Colonic mucosa (tissue), 4 donors: Measurements from ENCODE around the gene USP7. TPM values are rescaled to one million over a fixed set of nuclear protein-coding genes. Genes with fewer than 3 reads are reported as not detected.

ENCODE experiments used
- DNase-seq: peaks from one replicate; pipeline ENCODE4 v3.0.0-alpha.2; 2020
- H3K27ac ChIP-seq: fragments of 200-600 bp; one replicate; pipeline ENCODE4 v1.8.0; 2021
- H3K27me3 ChIP-seq: fragments of 200-600 bp; one replicate; pipeline ENCODE4 v1.8.0; 2021
- H3K36me3 ChIP-seq: fragments of 200-600 bp; one replicate; pipeline ENCODE4 v1.8.0; 2021
- H3K4me1 ChIP-seq: fragments of 200-600 bp; one replicate; pipeline ENCODE4 v1.8.0; 2021; ENCODE audit warnings: mild to moderate bottlenecking
- H3K4me3 ChIP-seq: fragments of 200-600 bp; one replicate; pipeline ENCODE4 v1.8.0; 2021
- H3K9ac ChIP-seq, 2 donors: one replicate each; pipeline ENCODE4 v1.7.0; 2013; ENCODE audit warnings: control low read depth in 2 of 2, low read depth in 2 of 2, low read length in 2 of 2
- H3K9me3 ChIP-seq: fragments of 200-600 bp; one replicate; pipeline ENCODE4 v1.8.0; 2021
- CTCF ChIP-seq: fragments of 200-600 bp; IDR thresholded peaks from one replicate; pipeline ENCODE4 v1.8.0; 2022; ENCODE audit warnings: antibody characterized with exemption, mild to moderate bottlenecking
- intact Hi-C: fragments of 100-400 bp; cut with DNase I; formaldehyde crosslinking; loops from one replicate; pipeline ENCODE4 v1.14.1; 2022
- total RNA-seq, 2 donors: library from RNA; stranded (reverse); fragmentation: NEBNext Ultra II Directional in 1 of 2; extraction: Animal tissue kit (Norgen Biotek cat#: 25700) in 1 of 2; gene quantifications; one replicate each; pipeline ENCODE4 v1.2.1, GENCODE V29; 2021
- donor health status: healthy.
- donor health status: DM: no; HTN: no; CAD: no.
- donor health status: DM: no; HTN: no; CAD: no.

The USP7 gene
- total RNA-seq, 2 donors from 2014 or later = 147 to 176 TPM

GRCh38 chr16:8956265-8957062, 7.2 kb downstream of the USP7 start:
- Histone ChIP-seq H3K4me3 (no peak overlapping the region), H3K9me3 (no peaks in the 10 kb centered on the region), H3K9ac (peak overlapping the region in 1 of 2 donors; percentile 51), H3K4me1 (peaks cover 59% of the 10 kb centered on the region), H3K27me3 (no peaks in the 10 kb centered on the region), H3K36me3 (no peaks in the 10 kb centered on the region), H3K27ac (no peak overlapping the region)
- DNase-seq = peak; percentile 44
- intact Hi-C loops = loop anchor here (5.0 kb wide), 1 partner anchor 34 kb away; no protein-coding TSS in a partner anchor
- TF ChIP-seq CTCF = no peak

- intact Hi-C loops = loop anchor here (5.0 kb wide), 1 partner anchor 34 kb away; no protein-coding TSS in a partner anchor
- TF ChIP-seq CTCF = no peak
Observed at GRCh38 chr16:8955828-8956227, 7.9 kb downstream of the USP7 start.

DNA sequence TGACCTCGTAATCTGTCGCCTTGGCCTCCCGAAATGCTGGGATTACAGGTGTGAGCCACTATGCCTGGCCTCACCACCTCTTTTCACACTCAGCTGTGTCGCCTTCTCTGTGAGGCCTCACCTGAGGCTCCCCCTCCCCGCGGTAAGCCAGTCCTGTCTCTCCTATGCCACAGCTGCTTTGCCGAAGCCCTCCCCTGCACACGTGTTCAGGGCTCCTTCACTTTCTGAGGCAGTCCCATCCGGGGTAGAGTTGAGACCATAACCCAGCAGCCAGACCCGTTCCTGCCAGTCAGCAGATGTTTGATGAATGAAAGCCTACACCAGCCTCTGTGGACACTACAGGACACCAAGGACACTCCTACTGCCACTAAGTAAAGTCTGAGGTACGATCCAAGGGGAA, 10.6 kb downstream of the USP7 start:
- DNase-seq = no peak

More at GRCh38 chr16:8955828-8956227, 7.9 kb downstream of the USP7 start:
- Histone ChIP-seq H3K9me3 (no peaks in the 10 kb centered on the region), H3K27me3 (no peaks in the 10 kb centered on the region), H3K4me1 (peaks cover 62% of the 10 kb centered on the region), H3K27ac (no peak overlapping the region), H3K36me3 (no peaks in the 10 kb centered on the region), H3K9ac (peak overlapping the region in 1 of 2 donors; percentile 4), H3K4me3 (no peak overlapping the region)
- no peak for DNase-seq

GRCh38 chr16:8952281-8952751, 11.4 kb downstream of the USP7 start:
- no peak for TF ChIP-seq CTCF
- H3K27me3 ChIP-seq = no peaks in the 10 kb centered on the region
- intact Hi-C loops = no loop called here
- no peak for DNase-seq
- no peaks in the 10 kb centered on the region for H3K9me3 ChIP-seq
- H3K9ac ChIP-seq = peak overlapping the region in 1 of 2 donors; percentile 14
- H3K4me3 ChIP-seq = no peak overlapping the region
- H3K4me1 ChIP-seq = peaks cover 38% of the 10 kb centered on the region
- no peaks in the 10 kb centered on the region for H3K36me3 ChIP-seq
- no peak overlapping the region for H3K27ac ChIP-seq

More for the DNA sequence above, 10.6 kb downstream of the USP7 start:
- intact Hi-C loops = no loop called here
- H3K4me3 ChIP-seq = no peak overlapping the region
- no peak overlapping the region for H3K9ac ChIP-seq
- no peaks in the 10 kb centered on the region for H3K9me3 ChIP-seq
- no peaks in the 10 kb centered on the region for H3K27me3 ChIP-seq
- H3K27ac ChIP-seq = no peak overlapping the region
- TF ChIP-seq CTCF = no peak
- peaks cover 45% of the 10 kb centered on the region for H3K4me1 ChIP-seq
- no peaks in the 10 kb centered on the region for H3K36me3 ChIP-seq

DNA sequence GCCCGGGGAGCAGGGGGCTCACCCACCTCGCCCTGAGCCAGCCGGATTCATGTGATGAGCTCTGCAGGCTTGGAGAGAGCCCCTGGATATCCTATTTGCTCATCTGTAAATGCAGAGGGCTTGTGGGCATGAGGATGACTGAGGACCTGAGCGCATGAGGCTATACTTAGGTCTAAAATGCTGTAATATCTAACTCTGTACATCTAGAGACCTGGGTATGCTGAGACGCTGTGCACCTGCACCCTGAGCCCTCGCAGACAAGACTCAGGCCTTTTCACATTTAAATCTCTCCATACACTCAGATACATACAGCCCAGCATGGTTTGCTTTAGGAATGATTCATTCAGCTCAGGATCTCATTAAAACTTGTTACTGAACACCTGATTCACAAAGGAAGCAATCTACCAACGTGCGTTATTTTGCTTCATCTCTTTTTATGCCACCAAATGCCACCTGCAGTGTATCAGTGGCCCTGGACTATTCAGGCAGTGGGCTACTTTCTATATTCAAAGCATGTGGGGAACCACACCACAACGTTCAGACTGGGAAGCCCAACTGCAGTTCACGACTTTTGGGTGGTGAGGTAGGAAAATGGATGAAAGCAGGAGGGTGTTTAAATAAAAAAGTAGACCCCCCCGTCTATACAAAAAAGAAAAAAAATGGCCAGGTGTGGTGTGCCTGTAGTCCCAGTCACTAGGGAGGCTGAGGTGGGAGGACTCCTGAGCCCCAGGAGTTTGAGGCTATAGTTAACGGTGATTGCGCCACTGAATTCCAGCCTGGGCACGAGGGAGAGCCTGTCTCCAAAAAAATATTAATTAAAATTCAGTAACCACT, 12.0 kb downstream of the USP7 start:
- no peaks in the 10 kb centered on the region for H3K9me3 ChIP-seq
- no peak for TF ChIP-seq CTCF
- intact Hi-C loops = no loop called here
- H3K9ac ChIP-seq = peak overlapping the region in 1 of 2 donors; percentile 34
- no peaks in the 10 kb centered on the region for H3K36me3 ChIP-seq
- no peak overlapping the region for H3K27ac ChIP-seq
- H3K27me3 ChIP-seq = no peaks in the 10 kb centered on the region
- H3K4me1 ChIP-seq = peaks cover 33% of the 10 kb centered on the region
- no peak overlapping the region for H3K4me3 ChIP-seq
- no peak for DNase-seq
